ENCODE measurements around the gene RSRC1.
"Not testable (repeated sequence)": the region's sequence is repeated elsewhere in the genome, so short reads cannot be mapped to it uniquely, and the experiment has no call there.

Gene RSRC1

GRCh38 chr3:158408518-158408897 is 298.6 kb downstream of the RSRC1 start:
- not testable (repeated sequence) for DNase-seq

GRCh38 chr3:158418035-158418434 is 308.1 kb downstream of the RSRC1 start:
- no peak for DNase-seq

GRCh38 chr3:158419820-158420653 is 310.1 kb downstream of the RSRC1 start:
- no peak for DNase-seq

GRCh38 chr3:158420654-158421396 is 310.9 kb downstream of the RSRC1 start:
- no peak for DNase-seq

GRCh38 chr3:158430448-158430847 is 320.6 kb downstream of the RSRC1 start:
- DNase-seq = no peak

GRCh38 chr3:158430968-158431367 is 321.1 kb downstream of the RSRC1 start:
- DNase-seq = no peak

- DNase-seq = no peak
These were observed 321.9 kb downstream of the RSRC1 start for GRCh38 chr3:158431829-158432228.

- no peak for DNase-seq
These were observed 324.6 kb downstream of the RSRC1 start for GRCh38 chr3:158434412-158435038.

GRCh38 chr3:158443632-158444031 is 333.7 kb downstream of the RSRC1 start:
- DNase-seq = no peak

- no peak for DNase-seq
These were observed 337.5 kb downstream of the RSRC1 start for GRCh38 chr3:158447408-158447807.

- no peak for DNase-seq
These were observed 341.6 kb downstream of the RSRC1 start for GRCh38 chr3:158451405-158452055.

- DNase-seq = no peak
These were observed 342.4 kb downstream of the RSRC1 start for GRCh38 chr3:158452334-158452733.

- no peak for DNase-seq
These were observed 343.1 kb downstream of the RSRC1 start for GRCh38 chr3:158453004-158453403.

- no peak for DNase-seq
These were observed 344.0 kb downstream of the RSRC1 start for GRCh38 chr3:158453865-158454264.

- no peak for DNase-seq
These were observed 345.5 kb downstream of the RSRC1 start for GRCh38 chr3:158455406-158455805.

- no peak for DNase-seq
These were observed 346.2 kb downstream of the RSRC1 start for GRCh38 chr3:158456114-158456513.

GRCh38 chr3:158458464-158458863 is 348.6 kb downstream of the RSRC1 start:
- DNase-seq = no peak

- no peak for DNase-seq
These were observed 351.0 kb downstream of the RSRC1 start for GRCh38 chr3:158460926-158461325.

GRCh38 chr3:158463556-158463955 is 353.7 kb downstream of the RSRC1 start:
- no peak for DNase-seq

- DNase-seq = no peak
These were observed 355.2 kb downstream of the RSRC1 start for GRCh38 chr3:158465074-158465473.

GRCh38 chr3:158470944-158471638 is 361.2 kb downstream of the RSRC1 start:
- DNase-seq = no peak

GRCh38 chr3:158471639-158472294 is 361.9 kb downstream of the RSRC1 start:
- no peak for DNase-seq

Data from T-helper 9 cell (primary cell).